Subcutaneous adipose tissue (tissue), 4 donors: ENCODE results near the gene RCAN1. TPM values are rescaled to one million over a fixed set of nuclear protein-coding genes. Genes with fewer than 3 reads are reported as not detected.

Experiments used
- total RNA-seq, 4 donors: library from RNA; depleted of rRNA; stranded (reverse); fragments of >200 nt; gene quantifications; one replicate each; pipeline ENCODE4 v1.1.0, GENCODE V29; 2016
- TF ChIP-seq, protein P1 (sequence below): fragments of 450-650 bp; IDR thresholded peaks from one replicate; pipeline ENCODE4 v1.5.1; 2016; ENCODE audit warnings: low read depth, mild to moderate bottlenecking, control low read depth, antibody characterized with exemption, moderate library complexity

Gene RCAN1
- total RNA-seq, 4 donors from 2014 or later = 28.8 to 68.3 (median 47.0) TPM

DNA sequence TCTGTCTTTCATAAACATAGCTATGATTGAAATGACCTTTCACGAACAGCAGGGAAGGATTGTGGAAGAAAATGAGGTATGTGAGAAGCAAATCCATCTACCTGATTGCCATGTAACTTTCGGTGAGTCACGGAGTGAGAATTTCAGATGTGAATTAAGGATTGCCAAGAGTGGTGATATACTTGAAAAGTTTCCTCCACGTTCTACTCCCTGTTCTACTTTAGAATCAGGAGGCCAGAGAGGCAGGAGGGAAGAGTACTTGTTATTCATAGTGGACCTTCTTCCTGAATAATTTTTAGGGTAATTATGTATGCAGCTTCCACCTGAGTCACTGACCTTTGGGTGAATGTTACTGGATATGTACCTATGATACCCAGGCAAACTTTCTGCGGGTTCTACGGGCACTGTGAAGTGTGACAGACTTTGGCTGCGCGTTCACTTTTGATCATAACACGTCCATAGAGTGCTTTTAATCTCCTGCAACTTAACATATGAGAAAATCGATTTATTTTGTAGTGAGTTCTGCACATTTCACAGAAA, 100.3 kb downstream of the RCAN1 start:
- TF ChIP-seq, protein P1, sequence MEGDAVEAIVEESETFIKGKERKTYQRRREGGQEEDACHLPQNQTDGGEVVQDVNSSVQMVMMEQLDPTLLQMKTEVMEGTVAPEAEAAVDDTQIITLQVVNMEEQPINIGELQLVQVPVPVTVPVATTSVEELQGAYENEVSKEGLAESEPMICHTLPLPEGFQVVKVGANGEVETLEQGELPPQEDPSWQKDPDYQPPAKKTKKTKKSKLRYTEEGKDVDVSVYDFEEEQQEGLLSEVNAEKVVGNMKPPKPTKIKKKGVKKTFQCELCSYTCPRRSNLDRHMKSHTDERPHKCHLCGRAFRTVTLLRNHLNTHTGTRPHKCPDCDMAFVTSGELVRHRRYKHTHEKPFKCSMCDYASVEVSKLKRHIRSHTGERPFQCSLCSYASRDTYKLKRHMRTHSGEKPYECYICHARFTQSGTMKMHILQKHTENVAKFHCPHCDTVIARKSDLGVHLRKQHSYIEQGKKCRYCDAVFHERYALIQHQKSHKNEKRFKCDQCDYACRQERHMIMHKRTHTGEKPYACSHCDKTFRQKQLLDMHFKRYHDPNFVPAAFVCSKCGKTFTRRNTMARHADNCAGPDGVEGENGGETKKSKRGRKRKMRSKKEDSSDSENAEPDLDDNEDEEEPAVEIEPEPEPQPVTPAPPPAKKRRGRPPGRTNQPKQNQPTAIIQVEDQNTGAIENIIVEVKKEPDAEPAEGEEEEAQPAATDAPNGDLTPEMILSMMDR = no peak

DNA sequence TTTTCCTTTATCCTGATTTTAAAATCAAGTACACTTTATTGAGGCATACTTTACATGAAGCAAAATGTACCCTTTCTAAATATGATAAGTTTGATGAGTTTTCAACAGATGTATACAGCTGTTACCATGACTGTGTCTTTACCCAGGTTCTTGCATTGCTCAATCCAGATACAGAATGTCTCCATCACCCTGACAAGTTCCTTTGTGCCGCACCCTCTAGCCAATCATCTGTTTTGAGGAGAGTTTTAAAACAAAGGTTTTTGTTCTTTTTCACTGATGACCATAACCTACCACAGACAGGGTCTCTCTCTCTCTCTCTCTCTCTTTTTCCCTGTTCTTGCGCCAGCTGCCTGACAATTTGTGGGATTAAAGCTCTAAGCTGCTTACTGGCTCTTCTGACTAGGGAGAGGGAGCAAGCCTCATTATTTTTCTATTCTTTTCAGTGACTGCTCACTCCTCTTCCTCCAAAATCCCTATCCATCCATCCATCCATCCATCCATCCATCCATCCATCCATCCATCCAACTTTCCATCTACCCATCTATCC, 101.7 kb downstream of the RCAN1 start:
- TF ChIP-seq, protein P1 = no peak

DNA sequence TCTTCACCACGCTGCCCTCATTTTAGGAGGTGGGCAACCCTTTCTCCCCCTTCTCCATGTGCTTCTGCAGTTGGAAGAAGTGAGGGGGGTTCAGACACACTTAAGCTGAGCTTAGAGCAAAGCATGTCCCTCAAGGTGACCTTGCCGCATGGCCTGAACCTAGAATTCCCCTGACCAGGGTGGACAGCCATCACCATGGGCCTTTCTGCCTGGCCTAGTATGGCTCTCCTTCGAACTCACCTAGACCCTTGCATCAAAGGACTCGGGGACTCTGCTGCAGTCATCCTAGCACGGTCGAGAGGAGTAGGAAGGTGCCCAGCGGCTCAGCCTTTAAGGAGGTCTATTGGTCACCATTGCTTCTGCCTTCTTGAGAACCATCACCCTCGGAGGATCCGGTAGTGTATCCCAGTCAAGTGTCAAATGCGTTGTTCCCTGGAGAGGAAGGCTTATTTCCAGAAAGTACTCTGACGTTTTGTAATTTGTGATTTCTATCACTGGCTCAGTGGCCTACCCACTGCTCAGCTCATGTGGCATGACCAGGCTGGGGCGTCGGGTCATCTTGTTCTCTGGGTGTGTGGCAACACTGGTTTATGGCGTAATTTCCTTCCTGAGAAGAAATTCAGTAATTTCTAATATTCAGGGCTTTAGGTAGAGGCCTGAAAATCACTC, 103.0 kb downstream of the RCAN1 start, which contains the start of gene KCNE1:
TSS of gene KCNE1 (minus strand) at position 424 of the 669 bp plus-strand sequence. CDS start 62,576 bp downstream, outside the sequence.
- TF ChIP-seq, protein P1 = no peak

DNA sequence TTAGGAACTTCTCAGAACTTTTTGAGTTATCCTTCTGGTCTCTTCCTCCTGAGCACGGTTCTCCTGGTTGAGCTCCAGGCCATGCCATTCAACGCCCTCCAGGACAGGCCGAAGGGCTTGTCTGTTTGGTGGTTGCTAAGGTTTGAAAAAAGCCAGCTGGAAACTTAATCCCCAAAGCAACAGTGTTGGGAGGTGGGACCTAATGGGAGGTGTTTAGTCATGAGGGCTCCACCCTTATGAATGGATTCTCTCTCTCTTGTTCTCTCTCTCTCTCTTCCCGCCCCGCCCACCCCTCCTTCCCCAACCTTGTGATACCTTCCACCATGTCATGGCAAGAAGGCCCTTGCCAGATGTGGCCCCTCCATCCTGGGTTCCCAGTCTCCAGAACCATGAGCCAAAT, 103.7 kb downstream of the RCAN1 start:
- TF ChIP-seq, protein P1 = no peak

DNA sequence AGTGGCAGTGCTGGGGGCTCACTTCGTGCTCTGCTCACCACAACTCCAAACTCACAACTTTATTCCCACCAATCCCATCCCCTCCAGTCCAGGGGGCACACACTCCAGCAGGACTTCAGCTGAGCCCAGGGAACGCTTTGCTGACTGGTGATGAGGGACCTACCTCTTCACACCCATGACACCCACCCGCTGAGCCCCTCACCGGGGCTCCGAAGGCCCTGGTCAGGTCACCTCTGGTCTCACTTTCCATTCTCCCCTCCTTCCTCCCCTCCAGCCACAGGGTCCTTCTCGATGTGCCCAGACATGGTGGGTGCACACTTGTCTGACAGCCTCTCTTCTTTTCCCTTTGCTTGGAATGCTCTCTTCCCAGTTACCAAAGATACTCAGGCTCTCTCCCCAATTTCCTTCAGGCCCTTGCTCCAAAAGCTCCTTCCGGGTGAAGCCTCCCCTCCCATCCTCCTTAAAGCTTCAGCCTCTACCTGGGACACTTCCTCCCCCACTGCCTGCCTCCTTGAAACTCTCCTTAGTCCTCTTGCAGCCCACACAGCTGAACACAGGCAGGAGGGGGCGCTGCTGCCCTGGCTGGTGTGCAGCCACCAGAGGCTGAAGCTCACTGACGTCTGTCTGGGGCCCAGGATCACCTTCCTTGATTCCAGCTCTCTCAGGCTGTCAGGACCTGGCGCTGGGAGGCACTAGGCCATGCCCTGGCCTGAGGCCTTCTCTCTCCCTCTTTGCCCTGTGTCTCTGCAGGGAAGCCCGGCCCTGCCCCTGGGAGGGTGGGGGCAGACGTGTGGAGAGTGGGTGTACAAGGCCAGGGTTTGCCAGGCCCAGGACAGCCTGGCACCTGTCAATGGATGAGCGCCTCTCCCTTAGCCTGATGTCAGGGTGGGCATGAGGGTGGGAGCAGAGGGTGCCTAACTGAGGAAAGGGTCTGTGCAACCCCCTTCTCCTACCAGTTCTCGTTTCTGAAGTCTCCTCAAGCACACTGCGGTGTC, 104.5 kb downstream of the RCAN1 start:
- TF ChIP-seq, protein P1 = no peak

DNA sequence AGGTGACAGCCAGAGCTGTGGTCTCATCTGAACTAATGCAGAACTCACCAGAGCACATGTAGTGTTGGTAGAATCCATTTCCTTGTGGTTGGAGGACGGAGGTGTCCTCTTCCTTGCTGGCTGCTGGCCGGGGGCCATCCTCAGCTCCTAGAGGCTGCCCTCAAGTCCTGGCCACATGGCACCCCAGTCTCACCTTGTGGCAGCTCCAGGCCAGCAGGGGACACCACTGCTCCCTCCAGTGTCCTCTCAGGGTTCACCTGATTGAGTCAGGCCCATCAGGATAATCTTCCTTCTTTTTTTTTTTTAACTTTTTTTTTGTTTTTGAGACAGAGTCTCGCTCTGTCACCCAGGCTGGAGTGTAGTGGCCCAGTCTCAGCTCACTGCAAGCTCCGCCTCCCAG, 105.8 kb downstream of the RCAN1 start:
- TF ChIP-seq, protein P1 = no peak
